Colonic mucosa (tissue), 4 donors: ENCODE results near the gene C14orf180. TPM values are rescaled to one million over a fixed set of nuclear protein-coding genes. Genes with fewer than 3 reads are reported as not detected.

Experiments used
- DNase-seq: peaks from one replicate; pipeline ENCODE4 v3.0.0-alpha.2; 2020
- H3K27ac ChIP-seq: fragments of 200-600 bp; one replicate; pipeline ENCODE4 v1.8.0; 2021
- H3K27me3 ChIP-seq: fragments of 200-600 bp; one replicate; pipeline ENCODE4 v1.8.0; 2021
- H3K36me3 ChIP-seq: fragments of 200-600 bp; one replicate; pipeline ENCODE4 v1.8.0; 2021
- H3K4me1 ChIP-seq: fragments of 200-600 bp; one replicate; pipeline ENCODE4 v1.8.0; 2021; ENCODE audit warnings: mild to moderate bottlenecking
- H3K4me3 ChIP-seq: fragments of 200-600 bp; one replicate; pipeline ENCODE4 v1.8.0; 2021
- H3K9ac ChIP-seq, 2 donors: one replicate each; pipeline ENCODE4 v1.7.0; 2013; ENCODE audit warnings: control low read depth in 2 of 2, low read depth in 2 of 2, low read length in 2 of 2
- H3K9me3 ChIP-seq: fragments of 200-600 bp; one replicate; pipeline ENCODE4 v1.8.0; 2021
- intact Hi-C: fragments of 100-400 bp; cut with DNase I; formaldehyde crosslinking; loops from one replicate; pipeline ENCODE4 v1.14.1; 2022
- total RNA-seq, 2 donors: library from RNA; stranded (reverse); fragmentation: NEBNext Ultra II Directional in 1 of 2; extraction: Animal tissue kit (Norgen Biotek cat#: 25700) in 1 of 2; gene quantifications; one replicate each; pipeline ENCODE4 v1.2.1, GENCODE V29; 2021
- TF ChIP-seq, protein P1 (sequence below): fragments of 200-600 bp; IDR thresholded peaks from one replicate; pipeline ENCODE4 v1.8.0; 2022; ENCODE audit warnings: antibody characterized with exemption, mild to moderate bottlenecking
- donor health status: healthy.
- donor health status: DM: no; HTN: no; CAD: no.
- donor health status: DM: no; HTN: no; CAD: no.

Gene C14orf180
- total RNA-seq, 2 donors from 2014 or later, result 0.13 TPM; not detected in 1

DNA sequence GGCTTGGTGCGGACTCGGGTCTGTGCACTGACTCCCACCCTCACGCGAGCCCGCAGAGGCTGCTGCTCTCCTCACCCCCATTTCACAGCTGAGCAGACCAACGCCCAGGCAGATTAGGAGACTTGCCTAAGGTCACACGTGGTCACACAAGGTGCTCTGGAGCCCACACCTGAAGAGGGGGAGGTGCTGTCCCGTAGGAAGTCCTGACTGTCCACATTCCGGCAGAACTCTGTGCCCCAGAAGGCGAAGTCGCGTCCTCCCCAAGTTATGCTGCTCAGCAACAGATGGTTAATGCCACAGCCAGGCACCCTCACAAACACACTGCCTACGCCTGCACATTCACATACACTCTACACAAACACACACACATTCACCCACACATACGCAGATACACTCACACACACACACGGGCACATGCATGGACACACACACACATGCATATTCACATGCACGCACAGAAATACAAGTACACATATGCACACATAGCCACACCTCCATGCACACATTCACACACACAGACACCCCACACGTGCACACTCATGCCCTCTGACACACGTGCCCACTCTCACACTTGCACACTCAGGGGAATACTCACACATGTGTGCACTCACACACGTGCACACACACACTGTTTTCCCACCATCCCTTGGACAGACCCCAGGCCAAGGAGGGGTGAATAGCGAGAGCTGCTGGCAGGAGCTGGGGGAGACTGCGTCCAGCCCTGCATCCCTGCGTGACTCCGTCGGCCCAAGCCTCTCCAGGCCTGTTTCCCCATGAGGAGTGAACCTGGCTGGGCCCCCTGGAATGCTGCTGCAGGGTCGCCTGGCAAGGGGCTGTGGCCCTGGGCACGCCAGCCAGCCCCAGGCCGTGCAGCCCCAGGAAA lies 4.1 kb downstream of the C14orf180 start:
- Histone ChIP-seq H3K36me3 (no peaks in the 10 kb centered on the region), H3K9me3 (no peaks in the 10 kb centered on the region), H3K9ac (no peak overlapping the region), H3K27me3 (no peaks in the 10 kb centered on the region), H3K4me1 (no peaks in the 10 kb centered on the region), H3K27ac (no peak overlapping the region), H3K4me3 (no peak overlapping the region)
- intact Hi-C loops, result no loop called here
- no peak for DNase-seq
- TF ChIP-seq, protein P1, sequence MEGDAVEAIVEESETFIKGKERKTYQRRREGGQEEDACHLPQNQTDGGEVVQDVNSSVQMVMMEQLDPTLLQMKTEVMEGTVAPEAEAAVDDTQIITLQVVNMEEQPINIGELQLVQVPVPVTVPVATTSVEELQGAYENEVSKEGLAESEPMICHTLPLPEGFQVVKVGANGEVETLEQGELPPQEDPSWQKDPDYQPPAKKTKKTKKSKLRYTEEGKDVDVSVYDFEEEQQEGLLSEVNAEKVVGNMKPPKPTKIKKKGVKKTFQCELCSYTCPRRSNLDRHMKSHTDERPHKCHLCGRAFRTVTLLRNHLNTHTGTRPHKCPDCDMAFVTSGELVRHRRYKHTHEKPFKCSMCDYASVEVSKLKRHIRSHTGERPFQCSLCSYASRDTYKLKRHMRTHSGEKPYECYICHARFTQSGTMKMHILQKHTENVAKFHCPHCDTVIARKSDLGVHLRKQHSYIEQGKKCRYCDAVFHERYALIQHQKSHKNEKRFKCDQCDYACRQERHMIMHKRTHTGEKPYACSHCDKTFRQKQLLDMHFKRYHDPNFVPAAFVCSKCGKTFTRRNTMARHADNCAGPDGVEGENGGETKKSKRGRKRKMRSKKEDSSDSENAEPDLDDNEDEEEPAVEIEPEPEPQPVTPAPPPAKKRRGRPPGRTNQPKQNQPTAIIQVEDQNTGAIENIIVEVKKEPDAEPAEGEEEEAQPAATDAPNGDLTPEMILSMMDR, result no peak

DNA sequence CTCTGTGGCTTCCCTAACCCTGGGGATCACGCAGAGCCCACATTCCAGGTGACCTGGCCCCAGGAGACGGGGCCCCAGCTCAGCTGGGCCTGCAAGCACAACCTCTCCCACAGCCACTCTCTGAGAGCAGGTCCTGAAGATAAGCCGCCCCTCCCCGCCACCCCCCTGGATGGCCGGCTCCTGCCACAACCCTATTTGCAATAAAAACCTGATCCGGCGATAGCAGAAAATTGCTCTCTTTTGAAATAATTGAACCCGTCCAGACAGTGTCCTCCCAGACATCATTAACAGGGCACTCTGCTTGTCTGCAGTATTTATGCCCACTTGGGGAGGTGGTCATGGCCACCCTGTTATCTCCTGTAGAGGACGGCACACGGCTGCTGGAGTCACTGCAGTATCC lies 5.0 kb downstream of the C14orf180 start:
- Histone ChIP-seq H3K27me3 (no peaks in the 10 kb centered on the region), H3K9me3 (no peaks in the 10 kb centered on the region), H3K4me3 (no peak overlapping the region), H3K36me3 (no peaks in the 10 kb centered on the region), H3K27ac (no peak overlapping the region), H3K4me1 (no peaks in the 10 kb centered on the region), H3K9ac (no peak overlapping the region)
- DNase-seq, result no peak
- intact Hi-C loops, result no loop called here
- TF ChIP-seq, protein P1, result no peak

DNA sequence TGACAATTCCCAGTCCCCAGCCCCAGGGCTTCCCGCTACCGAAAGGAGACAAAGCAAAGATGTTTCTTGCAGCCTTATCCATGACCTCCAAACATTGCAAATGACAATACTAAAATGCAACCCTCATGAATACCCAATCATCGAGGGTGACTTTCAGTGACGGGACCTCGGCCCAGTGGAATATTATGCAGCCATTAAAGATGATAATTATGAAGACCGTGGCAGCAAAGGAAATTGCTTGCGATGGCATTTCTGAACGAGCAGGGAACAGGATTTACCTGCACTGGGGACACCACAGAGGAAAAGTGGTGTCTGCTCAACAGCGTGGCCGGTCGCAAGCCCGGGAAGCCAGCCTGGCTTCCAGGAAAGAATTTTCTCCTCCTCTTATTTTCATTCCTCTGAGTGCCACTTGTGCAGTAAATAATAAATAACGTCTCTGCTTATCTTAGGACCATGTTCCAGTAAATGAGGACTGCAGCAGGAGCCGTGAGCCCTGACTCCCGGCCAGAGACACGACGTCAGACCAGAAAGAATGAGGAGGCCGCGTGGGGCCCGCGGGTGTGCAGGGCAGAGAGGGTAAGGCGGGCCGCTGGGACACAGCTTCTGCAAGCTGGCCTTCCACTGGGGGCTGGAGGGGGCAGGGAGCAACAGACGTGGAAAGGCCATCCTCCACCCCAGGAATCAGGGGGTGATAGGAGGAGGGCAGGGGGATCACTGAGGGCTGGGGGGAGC lies 6.6 kb downstream of the C14orf180 start:
- H3K36me3 ChIP-seq, result no peaks in the 10 kb centered on the region
- no peaks in the 10 kb centered on the region for H3K9me3 ChIP-seq
- no peaks in the 10 kb centered on the region for H3K27me3 ChIP-seq
- no peaks in the 10 kb centered on the region for H3K4me1 ChIP-seq
- no peak overlapping the region for H3K27ac ChIP-seq
- intact Hi-C loops, result no loop called here
- TF ChIP-seq, protein P1, result no peak
- H3K9ac ChIP-seq, result no peak overlapping the region
- H3K4me3 ChIP-seq, result no peak overlapping the region
- no peak for DNase-seq

DNA sequence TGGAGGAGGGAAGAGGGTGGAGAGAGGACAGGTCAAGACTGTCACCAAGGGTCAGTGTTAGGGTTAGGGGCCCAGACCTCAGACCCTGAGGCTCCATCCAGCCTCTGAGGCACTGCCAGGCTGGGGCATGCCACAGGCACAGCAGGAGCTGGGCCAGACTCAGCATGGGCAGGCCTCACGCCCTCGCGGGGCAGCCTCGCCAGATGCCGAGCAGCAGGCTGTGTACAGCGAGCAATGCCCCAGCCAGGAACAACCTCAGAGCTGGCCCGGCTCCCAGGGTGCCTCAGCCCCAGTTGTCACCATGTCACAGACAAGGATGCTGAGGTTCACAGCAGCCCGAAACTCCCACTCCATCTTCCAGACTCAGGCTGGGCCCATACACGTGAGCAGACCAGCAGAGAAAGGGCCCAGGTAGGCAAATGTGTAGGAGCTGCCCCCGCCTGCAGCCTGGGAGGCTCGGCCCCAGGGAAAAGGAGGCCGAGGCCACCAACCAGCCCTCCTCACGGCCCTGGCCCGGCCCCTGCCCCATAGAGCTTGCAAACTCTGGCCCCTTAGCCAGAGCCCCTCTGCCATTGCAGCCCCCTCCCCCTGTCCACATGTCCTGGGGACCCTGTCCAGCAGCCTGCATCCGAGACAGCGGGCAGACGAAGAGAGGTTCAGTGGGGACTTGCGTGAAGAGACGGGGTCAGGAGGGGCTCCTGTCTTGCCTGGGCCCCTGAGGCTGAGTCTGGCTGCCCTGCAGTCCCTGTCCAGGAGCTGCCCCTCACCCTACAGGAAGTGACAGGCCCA lies 7.5 kb downstream of the C14orf180 start:
- Histone ChIP-seq H3K27ac (no peak overlapping the region), H3K4me1 (no peaks in the 10 kb centered on the region), H3K9me3 (no peaks in the 10 kb centered on the region), H3K9ac (no peak overlapping the region), H3K4me3 (no peak overlapping the region), H3K27me3 (no peaks in the 10 kb centered on the region), H3K36me3 (no peaks in the 10 kb centered on the region)
- intact Hi-C loops, result no loop called here
- TF ChIP-seq, protein P1, result no peak
- no peak for DNase-seq

DNA sequence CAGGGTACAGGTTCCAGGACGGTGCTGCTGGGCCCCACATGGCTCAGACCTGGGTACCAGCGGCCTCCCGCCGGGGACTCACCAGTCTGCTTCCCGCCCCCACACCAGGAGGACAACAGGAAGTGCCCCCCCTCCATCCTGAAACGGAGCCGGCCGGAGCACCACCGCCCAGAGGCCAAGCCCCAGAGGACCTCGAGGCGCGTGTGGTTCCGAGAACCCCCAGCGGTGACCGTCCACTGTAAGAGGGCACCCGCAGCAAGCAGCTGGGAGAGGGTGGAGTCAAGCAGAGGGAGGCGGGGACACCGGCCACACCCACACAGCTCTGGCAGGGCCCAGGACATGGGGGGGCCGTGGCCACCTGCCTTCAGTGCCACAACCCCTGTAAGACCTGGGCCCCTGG lies 8.1 kb downstream of the C14orf180 start:
- Histone ChIP-seq H3K36me3 (no peaks in the 10 kb centered on the region), H3K4me3 (no peak overlapping the region), H3K9ac (no peak overlapping the region), H3K9me3 (no peaks in the 10 kb centered on the region), H3K27ac (no peak overlapping the region), H3K4me1 (no peaks in the 10 kb centered on the region), H3K27me3 (no peaks in the 10 kb centered on the region)
- DNase-seq, result no peak
- TF ChIP-seq, protein P1, result no peak
- intact Hi-C loops, result no loop called here
